WTC11 (cell line): ENCODE data around the gene MOB2. TPM values are rescaled to one million over a fixed set of nuclear protein-coding genes. Genes with fewer than 3 reads are reported as not detected.

ENCODE experiments used
- ATAC-seq: fragments of 200-7000 bp; cut with Tn5 transposase; 2 replicates; pipeline ENCODE4 v1.10.0; 2021; ENCODE audit warnings: mild to moderate bottlenecking, moderate library complexity
- CTCF ChIA-PET: fragments of 300-600 bp; sonication (Branson Sonifier 250); formaldehyde crosslinking; loops from one replicate; lab custom pipeline; 2021; ENCODE audit warnings: antibody characterized with exemption; lab: Charles Lee
- POLR2A ChIA-PET: fragments of 350-600 bp; sonication (Branson Sonifier 250); formaldehyde crosslinking; loops from one replicate; lab custom pipeline; 2021; ENCODE audit warnings: antibody characterized with exemption; lab: Charles Lee
- DNase-seq: peaks from one replicate; pipeline ENCODE4 v3.0.0; 2021; ENCODE audit warnings: low spot score
- H3K27ac Mint-ChIP-seq: 2 replicates; pipeline ENCODE4 v1.8.0; 2021; ENCODE audit warnings: mixed read lengths
- H3K27me3 Mint-ChIP-seq: 2 replicates; pipeline ENCODE4 v1.8.0; 2021; ENCODE audit warnings: low read depth, mild to moderate bottlenecking, moderate library complexity, mixed read lengths
- H3K36me3 Mint-ChIP-seq: 2 replicates; pipeline ENCODE4 v1.8.0; 2021; ENCODE audit warnings: mixed read lengths
- H3K4me1 Mint-ChIP-seq: 2 replicates; pipeline ENCODE4 v1.8.0; 2022; ENCODE audit warnings: mixed read lengths
- H3K4me3 Mint-ChIP-seq: 2 replicates; pipeline ENCODE4 v1.8.0; 2021; ENCODE audit warnings: mild to moderate bottlenecking, moderate library complexity, mixed read lengths
- H3K9me3 Mint-ChIP-seq: 2 replicates; pipeline ENCODE4 v1.8.0; 2021; ENCODE audit warnings: mixed read lengths
- CBFB ChIP-seq: sonication (generic); formaldehyde crosslinking; IDR thresholded peaks from 2 replicates; pipeline ENCODE4 v1.8.1; 2022; ENCODE audit warnings: mild to moderate bottlenecking, low read depth, missing genetic modification reagents
- ELF4 ChIP-seq: sonication (generic); formaldehyde crosslinking; IDR thresholded peaks from 2 replicates; pipeline ENCODE4 v1.8.1; 2022; ENCODE audit warnings: low read depth, mild to moderate bottlenecking, moderate library complexity, missing genetic modification reagents
- EMX1 ChIP-seq: fragments of 250-450 bp; sonication (Bioruptor Pico); IDR thresholded peaks from 2 replicates; pipeline ENCODE4 v1.8.0; 2021; ENCODE audit warnings: mild to moderate bottlenecking
- GTF2I ChIP-seq: fragments of 250-450 bp; sonication (Bioruptor Pico); conservative IDR thresholded peaks from 2 replicates; pipeline ENCODE4 v1.4.0; 2021; ENCODE audit warnings: mild to moderate bottlenecking
- MLX ChIP-seq: sonication (generic); formaldehyde crosslinking; IDR thresholded peaks from 2 replicates; pipeline ENCODE4 v1.8.1; 2023; ENCODE audit warnings: mild to moderate bottlenecking, missing genetic modification reagents, moderate library complexity
- NFE2L1 ChIP-seq: sonication (generic); formaldehyde crosslinking; IDR thresholded peaks from 2 replicates; pipeline ENCODE4 v1.8.1; 2023; ENCODE audit warnings: missing genetic modification reagents
- PRDM15 ChIP-seq: sonication (generic); formaldehyde crosslinking; IDR thresholded peaks from 2 replicates; pipeline ENCODE4 v1.8.0; 2022; ENCODE audit warnings: missing genetic modification reagents
- SOX15 ChIP-seq: fragments of 250-450 bp; sonication (Bioruptor Pico); IDR thresholded peaks from 2 replicates; pipeline ENCODE4 v1.9.0; 2021; ENCODE audit warnings: mild to moderate bottlenecking
- ZNF121 ChIP-seq: sonication (generic); formaldehyde crosslinking; IDR thresholded peaks from 2 replicates; pipeline ENCODE4 v1.8.0; 2023; ENCODE audit warnings: missing genetic modification reagents
- ZNF317 ChIP-seq: sonication (generic); formaldehyde crosslinking; IDR thresholded peaks from 2 replicates; pipeline ENCODE4 v1.8.1; 2023; ENCODE audit warnings: low read depth, mild to moderate bottlenecking, moderate library complexity, missing genetic modification reagents, borderline replicate concordance
- ZNF671 ChIP-seq: fragments of 250-450 bp; sonication (Bioruptor Pico); IDR thresholded peaks from 2 replicates; pipeline ENCODE4 v1.8.0; 2021; ENCODE audit warnings: mild to moderate bottlenecking
- total RNA-seq: library from RNA; stranded (reverse); gene quantifications from 3 replicates; pipeline ENCODE4 v1.2.3, GENCODE V29; 2021
- TF ChIP-seq, protein P1 (sequence below): sonication (generic); formaldehyde crosslinking; IDR thresholded peaks from 2 replicates; pipeline ENCODE4 v1.8.0; 2022; ENCODE audit warnings: mild to moderate bottlenecking, missing genetic modification reagents
- TF ChIP-seq, protein P2 (sequence below): sonication (generic); formaldehyde crosslinking; IDR thresholded peaks from 2 replicates; pipeline ENCODE4 v1.8.1; 2022; ENCODE audit warnings: missing genetic modification reagents, borderline replicate concordance
- TF ChIP-seq, protein P3 (sequence below): fragments of 200-600 bp; IDR thresholded peaks from 2 replicates; pipeline ENCODE4 v1.8.0; 2022; ENCODE audit warnings: antibody characterized with exemption
- TF ChIP-seq, protein P4 (sequence below): sonication (generic); formaldehyde crosslinking; conservative IDR thresholded peaks from 2 replicates; pipeline ENCODE4 v1.8.1; 2022; ENCODE audit warnings: mild to moderate bottlenecking, missing genetic modification reagents

The MOB2 gene
- total RNA-seq, 1 experiment from 2014 or later: 21.7 TPM

- TF ChIP-seq PRDM15 (no peak), SOX15 (CRISPR knock-in tag) (no peak), MLX (CRISPR knock-in tag) (no peak), ZNF121 (CRISPR knock-in tag) (no peak)
These were observed 7.2 kb upstream of the MOB2 start (continued) for GRCh38 chr11:1493650-1494244.

GRCh38 chr11:1491379-1491778 is 4.8 kb upstream of the MOB2 start:
- H3K4me1 Mint-ChIP-seq: peaks cover under 1% of the 10 kb centered on the region; the same call in 1 of the 2 replicates
- no peak for ATAC-seq
- POLR2A ChIA-PET: no interaction called here
- no peaks in the 10 kb centered on the region for H3K27me3 Mint-ChIP-seq
- H3K27ac Mint-ChIP-seq: no peak overlapping the region
- no peak for DNase-seq
- H3K9me3 Mint-ChIP-seq: peaks cover 9% of the 10 kb centered on the region
- no peak overlapping the region for H3K4me3 Mint-ChIP-seq
- CTCF ChIA-PET: interaction anchor here (1.0 to 1.2 kb wide), 2 partner anchors 10 to 14 kb away, joined by 3 to 5 read pairs; no protein-coding TSS in a partner anchor
- peaks cover 9% of the 10 kb centered on the region for H3K36me3 Mint-ChIP-seq
- TF ChIP-seq NFE2L1 (CRISPR knock-in tag) (0 out of 2 replicates have a peak, but pooled peaks have one; percentile 40), GTF2I (CRISPR knock-in tag) (no peak)
- TF ChIP-seq, protein P1, sequence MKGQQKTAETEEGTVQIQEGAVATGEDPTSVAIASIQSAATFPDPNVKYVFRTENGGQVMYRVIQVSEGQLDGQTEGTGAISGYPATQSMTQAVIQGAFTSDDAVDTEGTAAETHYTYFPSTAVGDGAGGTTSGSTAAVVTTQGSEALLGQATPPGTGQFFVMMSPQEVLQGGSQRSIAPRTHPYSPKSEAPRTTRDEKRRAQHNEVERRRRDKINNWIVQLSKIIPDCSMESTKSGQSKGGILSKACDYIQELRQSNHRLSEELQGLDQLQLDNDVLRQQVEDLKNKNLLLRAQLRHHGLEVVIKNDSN (CRISPR knock-in tag): no peak

DNA sequence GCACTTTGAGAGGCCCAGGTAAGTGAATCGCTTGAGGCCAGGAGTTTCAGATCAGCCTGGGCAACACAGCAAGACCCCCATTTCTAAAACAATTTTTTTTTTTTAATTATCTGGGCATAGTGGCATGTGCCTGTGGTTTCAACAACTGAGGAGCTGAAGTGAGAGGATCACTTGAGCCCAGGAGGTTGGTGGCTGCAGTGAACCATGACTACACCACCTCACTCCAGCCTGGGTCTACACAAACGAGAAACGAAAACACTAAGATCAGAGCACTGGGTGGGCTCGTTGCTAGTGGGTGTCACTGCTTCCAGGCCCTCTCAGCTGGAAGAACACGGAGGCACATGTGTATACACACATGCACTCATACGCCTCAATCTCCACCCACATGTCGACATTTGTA is 4.1 kb upstream of the MOB2 start:
- 0 out of 2 replicates have a peak, but pooled peaks cover 2% of the 10 kb centered on the region for H3K4me1 Mint-ChIP-seq
- ChIA-PET CTCF (interaction anchor here (1.0 to 1.2 kb wide), 2 partner anchors 9 to 15 kb away, joined by 3 to 5 read pairs; no protein-coding TSS in a partner anchor), POLR2A (no interaction called here)
- TF ChIP-seq ZNF121 (CRISPR knock-in tag) (no peak), EMX1 (CRISPR knock-in tag) (no peak), ELF4 (CRISPR knock-in tag) (no peak), CBFB (CRISPR knock-in tag) (no peak), ZNF671 (no peak), ZNF317 (no peak)
- TF ChIP-seq, protein P2, sequence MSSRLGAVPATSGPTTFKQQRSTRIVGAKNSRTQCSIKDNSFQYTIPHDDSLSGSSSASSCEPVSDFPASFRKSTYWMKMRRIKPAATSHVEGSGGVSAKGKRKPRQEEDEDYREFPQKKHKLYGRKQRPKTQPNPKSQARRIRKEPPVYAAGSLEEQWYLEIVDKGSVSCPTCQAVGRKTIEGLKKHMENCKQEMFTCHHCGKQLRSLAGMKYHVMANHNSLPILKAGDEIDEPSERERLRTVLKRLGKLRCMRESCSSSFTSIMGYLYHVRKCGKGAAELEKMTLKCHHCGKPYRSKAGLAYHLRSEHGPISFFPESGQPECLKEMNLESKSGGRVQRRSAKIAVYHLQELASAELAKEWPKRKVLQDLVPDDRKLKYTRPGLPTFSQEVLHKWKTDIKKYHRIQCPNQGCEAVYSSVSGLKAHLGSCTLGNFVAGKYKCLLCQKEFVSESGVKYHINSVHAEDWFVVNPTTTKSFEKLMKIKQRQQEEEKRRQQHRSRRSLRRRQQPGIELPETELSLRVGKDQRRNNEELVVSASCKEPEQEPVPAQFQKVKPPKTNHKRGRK (CRISPR knock-in tag): no peak
- TF ChIP-seq, protein P3, sequence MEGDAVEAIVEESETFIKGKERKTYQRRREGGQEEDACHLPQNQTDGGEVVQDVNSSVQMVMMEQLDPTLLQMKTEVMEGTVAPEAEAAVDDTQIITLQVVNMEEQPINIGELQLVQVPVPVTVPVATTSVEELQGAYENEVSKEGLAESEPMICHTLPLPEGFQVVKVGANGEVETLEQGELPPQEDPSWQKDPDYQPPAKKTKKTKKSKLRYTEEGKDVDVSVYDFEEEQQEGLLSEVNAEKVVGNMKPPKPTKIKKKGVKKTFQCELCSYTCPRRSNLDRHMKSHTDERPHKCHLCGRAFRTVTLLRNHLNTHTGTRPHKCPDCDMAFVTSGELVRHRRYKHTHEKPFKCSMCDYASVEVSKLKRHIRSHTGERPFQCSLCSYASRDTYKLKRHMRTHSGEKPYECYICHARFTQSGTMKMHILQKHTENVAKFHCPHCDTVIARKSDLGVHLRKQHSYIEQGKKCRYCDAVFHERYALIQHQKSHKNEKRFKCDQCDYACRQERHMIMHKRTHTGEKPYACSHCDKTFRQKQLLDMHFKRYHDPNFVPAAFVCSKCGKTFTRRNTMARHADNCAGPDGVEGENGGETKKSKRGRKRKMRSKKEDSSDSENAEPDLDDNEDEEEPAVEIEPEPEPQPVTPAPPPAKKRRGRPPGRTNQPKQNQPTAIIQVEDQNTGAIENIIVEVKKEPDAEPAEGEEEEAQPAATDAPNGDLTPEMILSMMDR: no peak
- TF ChIP-seq, protein P4, sequence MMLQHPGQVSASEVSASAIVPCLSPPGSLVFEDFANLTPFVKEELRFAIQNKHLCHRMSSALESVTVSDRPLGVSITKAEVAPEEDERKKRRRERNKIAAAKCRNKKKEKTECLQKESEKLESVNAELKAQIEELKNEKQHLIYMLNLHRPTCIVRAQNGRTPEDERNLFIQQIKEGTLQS (CRISPR knock-in tag): no peak
- H3K27me3 Mint-ChIP-seq: no peaks in the 10 kb centered on the region
- DNase-seq (no peak), ATAC-seq (no peak)
- peaks cover 2% of the 10 kb centered on the region for H3K9me3 Mint-ChIP-seq
- H3K36me3 Mint-ChIP-seq: peaks cover 2% of the 10 kb centered on the region
- no peak overlapping the region for H3K27ac Mint-ChIP-seq
- H3K4me3 Mint-ChIP-seq: no peak overlapping the region
